Esophagus muscularis mucosa (tissue), 4 donors: Measurements from ENCODE around the gene DDX49. TPM values are rescaled to one million over a fixed set of nuclear protein-coding genes. Genes with fewer than 3 reads are reported as not detected.
"Not testable (repeated sequence)": the region's sequence is repeated elsewhere in the genome, so short reads cannot be mapped to it uniquely, and the experiment has no call there.

Experiments used
- DNase-seq: peaks from one replicate; pipeline ENCODE4 v3.0.0-alpha.2; 2017; ENCODE audit errors: extremely low spot score
- H3K27ac ChIP-seq, 4 donors: fragments of 200-600 bp; sonication (generic); replicated peaks in 1 of 4; 1 replicate in 3 of 4; 2 replicates in 1 of 4; pipeline ENCODE4 v1.5.1; 2016 to 2019; ENCODE audit warnings: mild to moderate bottlenecking in 1 of 4
- H3K27me3 ChIP-seq, 4 donors: fragments of 200-600 bp; sonication (generic); one replicate each; pipeline versions ENCODE4 v1.5.1 to v1.6.0; 2016 to 2019
- H3K36me3 ChIP-seq, 4 donors: fragments of 200-600 bp; sonication (generic); one replicate each; pipeline ENCODE4 v1.5.1; 2016 to 2019
- H3K4me1 ChIP-seq, 4 donors: fragments of 200-600 bp; sonication (generic); one replicate each; pipeline ENCODE4 v1.5.1; 2016 to 2019
- H3K4me3 ChIP-seq, 4 donors: fragments of 200-600 bp; sonication (generic); 1 replicate in 2 of 4; 2 replicates in 2 of 4; pipeline ENCODE4 v1.5.1; 2016 to 2019; ENCODE audit warnings: mild to moderate bottlenecking in 4 of 4, moderate library complexity in 1 of 4
- H3K9me3 ChIP-seq, 4 donors: fragments of 200-600 bp; sonication (generic); 1 replicate in 3 of 4; 2 replicates in 1 of 4; pipeline ENCODE4 v1.5.1; 2016 to 2019
- EP300 ChIP-seq: sonication (generic); formaldehyde crosslinking; IDR thresholded peaks from one replicate; pipeline ENCODE4 v1.6.1; 2017; ENCODE audit warnings: antibody characterized with exemption
- POLR2A ChIP-seq: fragments of 450-650 bp; IDR thresholded peaks from one replicate; pipeline ENCODE4 v1.6.1; 2017; ENCODE audit warnings: antibody characterized with exemption, moderate library complexity, mild to moderate bottlenecking, low read depth
- POLR2AphosphoS5 ChIP-seq, 2 donors: sonication (generic); formaldehyde crosslinking; IDR thresholded peaks; one replicate each; pipeline ENCODE4 v1.6.1; 2017; ENCODE audit warnings: antibody characterized with exemption in 2 of 2
- WGBS: methylation state at CpG from one replicate; pipeline ENCODE4 v1.1.5; 2018; 5-methylcytosine and 5-hydroxymethylcytosine counted together
- intact Hi-C: fragments of 100-400 bp; cut with DNase I; formaldehyde crosslinking; loops from one replicate; pipeline ENCODE4 v1.15.1; 2023
- total RNA-seq, 4 donors: library from RNA; depleted of rRNA; stranded (reverse); fragments of >200 nt; gene quantifications; one replicate each; pipeline versions ENCODE4 v1.1.0 to v1.2.1, GENCODE V29; 2016
- TF ChIP-seq, protein P1 (sequence below), 3 experiments: fragments of 200-600 bp in 2 of 3; fragments of 450-650 bp in 1 of 3; sonication (generic) in 2 of 3; IDR thresholded peaks; one replicate each; pipeline ENCODE4 v1.5.1; 2017 to 2019; ENCODE audit warnings: antibody characterized with exemption in 3 of 3, mild to moderate bottlenecking in 2 of 3, moderate library complexity in 1 of 3

The DDX49 gene
- total RNA-seq, 4 donors from 2014 or later = 38.4 to 42.6 (median 41.7) TPM

- 98% methylated on average over 12 of the region's 14 CpGs for WGBS
- DNase-seq = no peak
- Histone ChIP-seq H3K36me3 (peaks cover 23 to 77% (median 53%) of the 10 kb centered on the region in 4 donors), H3K27ac (no peak overlapping the region), H3K4me1 (peaks cover 7 to 44% (median 17%) of the 10 kb centered on the region in 4 donors), H3K27me3 (no peaks in the 10 kb centered on the region), H3K9me3 (no peaks in the 10 kb centered on the region), H3K4me3 (no peak overlapping the region)
- intact Hi-C loops = no loop called here
- TF ChIP-seq, protein P1, sequence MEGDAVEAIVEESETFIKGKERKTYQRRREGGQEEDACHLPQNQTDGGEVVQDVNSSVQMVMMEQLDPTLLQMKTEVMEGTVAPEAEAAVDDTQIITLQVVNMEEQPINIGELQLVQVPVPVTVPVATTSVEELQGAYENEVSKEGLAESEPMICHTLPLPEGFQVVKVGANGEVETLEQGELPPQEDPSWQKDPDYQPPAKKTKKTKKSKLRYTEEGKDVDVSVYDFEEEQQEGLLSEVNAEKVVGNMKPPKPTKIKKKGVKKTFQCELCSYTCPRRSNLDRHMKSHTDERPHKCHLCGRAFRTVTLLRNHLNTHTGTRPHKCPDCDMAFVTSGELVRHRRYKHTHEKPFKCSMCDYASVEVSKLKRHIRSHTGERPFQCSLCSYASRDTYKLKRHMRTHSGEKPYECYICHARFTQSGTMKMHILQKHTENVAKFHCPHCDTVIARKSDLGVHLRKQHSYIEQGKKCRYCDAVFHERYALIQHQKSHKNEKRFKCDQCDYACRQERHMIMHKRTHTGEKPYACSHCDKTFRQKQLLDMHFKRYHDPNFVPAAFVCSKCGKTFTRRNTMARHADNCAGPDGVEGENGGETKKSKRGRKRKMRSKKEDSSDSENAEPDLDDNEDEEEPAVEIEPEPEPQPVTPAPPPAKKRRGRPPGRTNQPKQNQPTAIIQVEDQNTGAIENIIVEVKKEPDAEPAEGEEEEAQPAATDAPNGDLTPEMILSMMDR (IDR thresholded peaks at IDR 0.05) = no peak
- TF ChIP-seq POLR2A (no peak), EP300 (no peak), POLR2AphosphoS5 (IDR thresholded peaks at IDR 0.05) (no peak)
Measured at GRCh38 chr19:18912933-18913332, 6.6 kb upstream of the DDX49 start.

DNA sequence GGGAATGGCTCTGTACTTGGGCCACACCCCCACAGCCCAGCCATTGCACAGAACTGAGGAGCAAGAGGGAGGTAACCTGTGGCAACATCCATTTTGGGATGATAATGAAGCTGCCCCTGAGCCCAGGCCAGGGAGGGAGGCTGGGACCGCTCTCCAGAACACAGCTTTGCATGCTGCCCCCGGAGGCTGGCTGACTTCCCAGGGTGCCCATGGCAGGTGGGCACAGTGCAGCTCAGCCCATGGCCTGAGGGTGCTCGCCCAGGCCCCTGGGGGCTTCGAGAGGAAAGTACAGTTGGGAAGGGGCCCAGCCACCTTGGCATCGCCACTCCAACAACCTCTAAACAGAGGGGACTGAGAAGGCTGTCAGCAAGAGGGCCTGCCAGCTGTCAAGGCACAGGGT lies 6.0 kb upstream of the DDX49 start:
- no peak overlapping the region for H3K27ac ChIP-seq
- no peak for DNase-seq
- no CpG with 5 or more reads among the region's 5 CpGs for WGBS
- no peak overlapping the region for H3K4me3 ChIP-seq
- no peaks in the 10 kb centered on the region for H3K9me3 ChIP-seq
- no peaks in the 10 kb centered on the region for H3K27me3 ChIP-seq
- intact Hi-C loops = no loop called here
- TF ChIP-seq POLR2A (no peak), POLR2AphosphoS5 (IDR thresholded peaks at IDR 0.05) (no peak), EP300 (no peak)
- TF ChIP-seq, protein P1 (IDR thresholded peaks at IDR 0.05) = no peak
- H3K4me1 ChIP-seq = peaks cover 11 to 50% (median 22%) of the 10 kb centered on the region in 4 donors
- H3K36me3 ChIP-seq = peaks cover 23 to 73% (median 51%) of the 10 kb centered on the region in 4 donors

- DNase-seq = no peak
- TF ChIP-seq POLR2AphosphoS5 (IDR thresholded peaks at IDR 0.05) = no peak
- TF ChIP-seq, protein P1 (IDR thresholded peaks at IDR 0.05) = no peak
- no peak for TF ChIP-seq POLR2A
- no peak for TF ChIP-seq EP300
- Histone ChIP-seq H3K9me3 (no peaks in the 10 kb centered on the region), H3K4me1 (peaks cover 23 to 63% (median 33%) of the 10 kb centered on the region in 4 donors), H3K27me3 (no peaks in the 10 kb centered on the region), H3K27ac (no peak overlapping the region), H3K4me3 (no peak overlapping the region), H3K36me3 (peaks cover 23 to 54% (median 34%) of the 10 kb centered on the region in 4 donors)
- WGBS = no CpG with 5 or more reads among the region's 5 CpGs
- intact Hi-C loops = no loop called here
Measured at GRCh38 chr19:18915639-18916038, 3.9 kb upstream of the DDX49 start.

DNA sequence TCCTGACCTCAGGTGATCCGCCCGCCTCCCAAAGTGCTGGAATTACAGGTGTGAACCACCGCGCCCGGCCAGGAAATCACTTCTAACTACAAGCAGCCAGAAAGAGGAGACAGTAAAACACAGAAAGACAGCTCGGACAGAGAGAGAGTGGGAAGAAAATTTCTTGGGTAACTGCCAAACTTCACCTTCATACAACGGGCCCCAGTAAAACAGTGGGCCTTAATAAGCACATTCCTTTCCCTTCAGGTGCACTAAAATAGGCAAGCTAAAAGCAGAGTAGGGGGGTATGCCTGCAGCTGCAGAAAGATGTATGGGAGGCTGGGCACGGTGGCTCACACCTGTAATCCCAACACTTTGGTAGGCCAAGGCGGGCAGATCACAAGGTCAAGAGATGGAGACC lies 1.9 kb upstream of the DDX49 start:
- H3K27ac ChIP-seq = peak overlapping the region in 1 of 4 donors; percentile 94
- 76% methylated on average over 9 of the region's 9 CpGs for WGBS
- H3K4me1 ChIP-seq = peaks cover 29 to 74% (median 43%) of the 10 kb centered on the region in 4 donors
- H3K4me3 ChIP-seq, H3K27me3 ChIP-seq, DNase-seq, intact Hi-C loops, H3K9me3 ChIP-seq: not testable (repeated sequence)
- peaks cover 29 to 52% (median 36%) of the 10 kb centered on the region in 4 donors for H3K36me3 ChIP-seq

DNA sequence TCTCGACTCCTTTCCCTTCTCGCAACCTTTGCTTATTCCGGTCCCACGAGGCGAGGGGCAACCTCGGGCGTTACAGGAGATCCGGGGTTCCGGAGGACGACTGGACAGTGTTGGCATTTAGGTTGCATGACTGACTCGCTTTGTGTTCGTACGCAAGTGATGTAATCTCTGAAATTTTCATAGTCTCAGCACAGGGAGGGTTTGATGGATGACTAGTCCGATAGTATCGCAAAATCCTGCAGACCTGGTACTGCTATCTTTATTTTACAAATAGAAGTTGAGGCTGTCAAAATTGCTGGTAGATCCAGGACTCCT lies 342 bp downstream of the DDX49 start:
- H3K9me3 ChIP-seq = no peaks in the 10 kb centered on the region
- 0% methylated on average over 15 of the region's 15 CpGs for WGBS

More for the DNA sequence above, 342 bp downstream of the DDX49 start:
- Histone ChIP-seq H3K4me3 (peak overlapping the region; percentile 75 to 98 (median 96)), H3K4me1 (peaks cover 29 to 59% (median 41%) of the 10 kb centered on the region in 4 donors), H3K27me3 (no peaks in the 10 kb centered on the region), H3K36me3 (peaks cover 30 to 52% (median 42%) of the 10 kb centered on the region in 4 donors), H3K27ac (peak overlapping the region; percentile 71 to 94 (median 78))
- DNase-seq = no peak
- TF ChIP-seq POLR2A (no peak), EP300 (no peak), POLR2AphosphoS5 (IDR thresholded peaks at IDR 0.05) (no peak)
- TF ChIP-seq, protein P1 (IDR thresholded peaks at IDR 0.05) = no peak
- intact Hi-C loops = no loop called here
